NCI-H2029 treated with DMSO at 0.1 percent for 48 hours (cell line): ENCODE measurements around the gene GAB2.
A peak's percentile ranks its signal among the peaks of the same experiment; 100 is the strongest.
"Not testable (repeated sequence)": the region's sequence is repeated elsewhere in the genome, so short reads cannot be mapped to it uniquely, and the experiment has no call there.

Experiments
- DNase-seq: peaks from one replicate; lab custom pipeline; 2025; lab: John Stamatoyannopoulos, UW

GAB2 gene

GRCh38 chr11:78365381-78365792 lies 52.2 kb downstream of the GAB2 start:
- no peak for DNase-seq

GRCh38 chr11:78364128-78364751 lies 53.4 kb downstream of the GAB2 start:
- no peak for DNase-seq

- DNase-seq, result no peak
Measured at GRCh38 chr11:78363024-78363619, 54.5 kb downstream of the GAB2 start.

GRCh38 chr11:78361228-78361627 lies 56.4 kb downstream of the GAB2 start:
- no peak for DNase-seq

GRCh38 chr11:78359921-78360320 lies 57.7 kb downstream of the GAB2 start:
- no peak for DNase-seq

GRCh38 chr11:78357924-78358323 lies 59.7 kb downstream of the GAB2 start:
- DNase-seq, result not testable (repeated sequence)

GRCh38 chr11:78357425-78357824 lies 60.2 kb downstream of the GAB2 start:
- not testable (repeated sequence) for DNase-seq

- not testable (repeated sequence) for DNase-seq
Measured at GRCh38 chr11:78355742-78356141, 61.9 kb downstream of the GAB2 start.

GRCh38 chr11:78355309-78355705 lies 62.3 kb downstream of the GAB2 start:
- no peak for DNase-seq

- peak; percentile 11 for DNase-seq
Measured at GRCh38 chr11:78354408-78355308, 63.0 kb downstream of the GAB2 start.

GRCh38 chr11:78351979-78352841 lies 65.4 kb downstream of the GAB2 start:
- no peak for DNase-seq

- no peak for DNase-seq
Measured at GRCh38 chr11:78351193-78351592, 66.4 kb downstream of the GAB2 start.

GRCh38 chr11:78350646-78351165 lies 66.9 kb downstream of the GAB2 start:
- no peak for DNase-seq

- no peak for DNase-seq
Measured at GRCh38 chr11:78350091-78350645, 67.5 kb downstream of the GAB2 start.

GRCh38 chr11:78349624-78350023 lies 68.0 kb downstream of the GAB2 start:
- DNase-seq, result no peak

GRCh38 chr11:78349114-78349513 lies 68.5 kb downstream of the GAB2 start:
- no peak for DNase-seq

GRCh38 chr11:78347956-78348355 lies 69.7 kb downstream of the GAB2 start:
- no peak for DNase-seq

- DNase-seq, result no peak
Measured at GRCh38 chr11:78346799-78347198, 70.8 kb downstream of the GAB2 start.

GRCh38 chr11:78345450-78345849 lies 72.2 kb downstream of the GAB2 start:
- DNase-seq, result no peak

GRCh38 chr11:78344676-78345075 lies 72.9 kb downstream of the GAB2 start:
- no peak for DNase-seq

GRCh38 chr11:78344094-78344493 lies 73.5 kb downstream of the GAB2 start:
- no peak for DNase-seq
